ENCODE results near the gene DICER1. TPM values are rescaled to one million over a fixed set of nuclear protein-coding genes. Genes with fewer than 3 reads are reported as not detected.
A peak's percentile ranks its signal among the peaks of the same experiment; 100 is the strongest.

Gene DICER1
- total RNA-seq, 1 donor from 2014 or later, result 103 TPM

DNA sequence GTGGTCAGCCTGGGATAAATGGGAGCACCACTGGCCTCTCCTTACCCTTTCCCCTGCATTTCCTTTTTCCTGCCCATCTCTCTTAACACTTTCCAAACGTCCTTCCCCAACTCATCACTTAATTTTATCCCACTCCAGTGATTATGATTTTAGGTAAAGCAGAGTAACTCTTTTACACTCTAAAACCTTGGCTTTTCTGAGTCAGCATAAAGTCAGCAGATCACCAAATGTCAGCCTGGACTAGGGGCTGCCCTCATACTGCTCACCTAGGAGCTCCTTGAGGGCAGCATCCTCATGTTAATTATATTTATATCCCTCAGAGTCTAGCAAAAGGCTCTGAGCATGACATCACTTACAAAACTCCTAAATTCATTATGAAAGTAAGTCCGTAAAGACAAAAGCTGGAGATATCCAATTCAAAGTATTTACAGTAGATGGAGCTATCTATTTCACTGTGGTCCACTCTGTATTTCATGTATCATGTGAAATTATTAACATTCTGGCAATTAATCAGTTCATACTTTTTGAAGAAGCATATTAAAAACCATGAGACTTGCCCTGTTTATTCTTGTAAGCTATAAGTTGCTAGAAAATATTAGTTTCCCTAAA is 17.0 kb upstream of the DICER1 start:
- Histone ChIP-seq H3K4me3 (ENCODE audit: insufficient read depth, low read depth, low read length) (no peak overlapping the region), H3K79me2 (ENCODE audit: insufficient read depth, low read length) (no peaks in the 10 kb centered on the region), H3K9me3 (ENCODE audit: insufficient read depth, low read depth, low read length) (no peaks in the 10 kb centered on the region), H2AFZ (ENCODE audit: low read depth, low read length) (no peak overlapping the region), H4K20me1 (ENCODE audit: insufficient read depth, low read length) (no peaks in the 10 kb centered on the region), H3K27ac (ENCODE audit: low read depth, low read length) (no peak overlapping the region), H3K27me3 (ENCODE audit: insufficient read depth, low read length) (no peaks in the 10 kb centered on the region), H3K4me2 (ENCODE audit: low read length) (no peak overlapping the region), H3K4me1 (ENCODE audit: insufficient read depth, low read length) (no peaks in the 10 kb centered on the region), H3K36me3 (ENCODE audit: insufficient read depth, low read length) (no peaks in the 10 kb centered on the region), H3K9ac (ENCODE audit: low read length) (no peak overlapping the region)
- Mint-ChIP-seq H3K27me3 (ENCODE audit: low read depth, unreplicated experiment) (no peaks in the 10 kb centered on the region), H3K4me3 (ENCODE audit: unreplicated experiment) (no peak overlapping the region), H3K4me1 (ENCODE audit: low read depth, unreplicated experiment) (no peaks in the 10 kb centered on the region), H3K36me3 (ENCODE audit: low read depth, unreplicated experiment) (no peaks in the 10 kb centered on the region), H3K27ac (ENCODE audit: unreplicated experiment) (no peak overlapping the region), H3K9me3 (ENCODE audit: unreplicated experiment) (peaks cover 2% of the 10 kb centered on the region)
- FAIRE-seq (no peak), DNase-seq (ENCODE audit: low read depth) (no peak)
- no peak for TF ChIP-seq EZH2 (IDR thresholded peaks at IDR 0.05; ENCODE audit: insufficient read depth, low read length)
- TF ChIP-seq, protein P1, sequence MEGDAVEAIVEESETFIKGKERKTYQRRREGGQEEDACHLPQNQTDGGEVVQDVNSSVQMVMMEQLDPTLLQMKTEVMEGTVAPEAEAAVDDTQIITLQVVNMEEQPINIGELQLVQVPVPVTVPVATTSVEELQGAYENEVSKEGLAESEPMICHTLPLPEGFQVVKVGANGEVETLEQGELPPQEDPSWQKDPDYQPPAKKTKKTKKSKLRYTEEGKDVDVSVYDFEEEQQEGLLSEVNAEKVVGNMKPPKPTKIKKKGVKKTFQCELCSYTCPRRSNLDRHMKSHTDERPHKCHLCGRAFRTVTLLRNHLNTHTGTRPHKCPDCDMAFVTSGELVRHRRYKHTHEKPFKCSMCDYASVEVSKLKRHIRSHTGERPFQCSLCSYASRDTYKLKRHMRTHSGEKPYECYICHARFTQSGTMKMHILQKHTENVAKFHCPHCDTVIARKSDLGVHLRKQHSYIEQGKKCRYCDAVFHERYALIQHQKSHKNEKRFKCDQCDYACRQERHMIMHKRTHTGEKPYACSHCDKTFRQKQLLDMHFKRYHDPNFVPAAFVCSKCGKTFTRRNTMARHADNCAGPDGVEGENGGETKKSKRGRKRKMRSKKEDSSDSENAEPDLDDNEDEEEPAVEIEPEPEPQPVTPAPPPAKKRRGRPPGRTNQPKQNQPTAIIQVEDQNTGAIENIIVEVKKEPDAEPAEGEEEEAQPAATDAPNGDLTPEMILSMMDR (IDR thresholded peaks at IDR 0.05; ENCODE audit: insufficient read depth, low read depth, low read length), result peak; percentile 10

DNA sequence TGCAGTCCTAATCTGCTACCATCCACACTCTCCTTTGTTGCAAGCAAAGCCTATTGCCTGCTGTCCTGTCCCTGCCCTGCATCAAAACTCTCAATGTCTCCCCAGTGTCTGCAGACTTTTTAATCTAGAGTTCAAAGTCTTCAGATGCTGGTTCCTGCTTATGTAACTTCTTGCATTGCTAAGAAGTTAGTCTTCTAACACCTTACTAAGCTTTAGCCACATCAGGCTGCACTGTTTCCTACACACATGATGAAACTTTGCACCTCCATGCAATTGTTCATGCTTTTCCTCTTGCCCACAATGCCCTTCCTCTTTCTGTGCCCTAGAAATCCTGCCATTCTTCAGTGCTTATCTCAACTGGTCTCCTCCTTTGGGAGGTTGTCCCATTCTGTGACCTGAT is 16.2 kb upstream of the DICER1 start:
- H3K27ac Mint-ChIP-seq (ENCODE audit: unreplicated experiment), result no peak overlapping the region
- no peak overlapping the region for H3K4me2 ChIP-seq (ENCODE audit: low read length)
- H3K4me1 Mint-ChIP-seq (ENCODE audit: low read depth, unreplicated experiment), result no peaks in the 10 kb centered on the region
- DNase-seq (ENCODE audit: low read depth), result no peak
- no peak overlapping the region for H2AFZ ChIP-seq (ENCODE audit: low read depth, low read length)
- no peaks in the 10 kb centered on the region for H3K36me3 Mint-ChIP-seq (ENCODE audit: low read depth, unreplicated experiment)
- no peaks in the 10 kb centered on the region for H3K27me3 Mint-ChIP-seq (ENCODE audit: low read depth, unreplicated experiment)
- no peak for FAIRE-seq
- peaks cover 3% of the 10 kb centered on the region for H3K9me3 Mint-ChIP-seq (ENCODE audit: unreplicated experiment)
- no peaks in the 10 kb centered on the region for H3K9me3 ChIP-seq (ENCODE audit: insufficient read depth, low read depth, low read length)
- no peaks in the 10 kb centered on the region for H3K4me1 ChIP-seq (ENCODE audit: insufficient read depth, low read length)
- no peak for TF ChIP-seq EZH2 (IDR thresholded peaks at IDR 0.05; ENCODE audit: insufficient read depth, low read length)
- TF ChIP-seq, protein P1 (IDR thresholded peaks at IDR 0.05; ENCODE audit: insufficient read depth, low read depth, low read length), result no peak
- H3K4me3 Mint-ChIP-seq (ENCODE audit: unreplicated experiment), result no peak overlapping the region
- H4K20me1 ChIP-seq (ENCODE audit: insufficient read depth, low read length), result no peaks in the 10 kb centered on the region
- no peak overlapping the region for H3K27ac ChIP-seq (ENCODE audit: low read depth, low read length)
- no peaks in the 10 kb centered on the region for H3K36me3 ChIP-seq (ENCODE audit: insufficient read depth, low read length)
- no peak overlapping the region for H3K9ac ChIP-seq (ENCODE audit: low read length)
- no peaks in the 10 kb centered on the region for H3K27me3 ChIP-seq (ENCODE audit: insufficient read depth, low read length)
- H3K79me2 ChIP-seq (ENCODE audit: insufficient read depth, low read length), result no peaks in the 10 kb centered on the region
- no peak overlapping the region for H3K4me3 ChIP-seq (ENCODE audit: insufficient read depth, low read depth, low read length)

DNA sequence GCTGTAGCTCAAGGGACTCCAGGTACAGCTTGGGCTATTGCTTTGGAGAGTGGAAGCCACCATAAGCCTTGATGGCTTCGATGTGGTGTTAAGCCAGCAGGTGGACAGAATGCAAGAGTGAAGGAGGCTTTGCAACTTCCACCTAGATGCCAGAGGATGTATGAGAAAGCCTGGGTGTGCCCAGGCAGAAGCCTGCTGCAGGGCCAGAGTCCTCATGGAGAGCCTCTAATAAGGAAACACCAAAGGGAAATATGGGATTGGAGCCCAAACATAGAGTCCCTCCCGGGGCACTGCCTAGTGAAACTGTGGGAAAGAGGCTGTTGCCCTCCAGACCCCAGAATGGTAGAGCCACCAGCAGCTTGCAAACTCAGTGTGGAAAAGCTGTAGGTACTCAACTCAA is 9.8 kb upstream of the DICER1 start:
- Histone ChIP-seq H4K20me1 (ENCODE audit: insufficient read depth, low read length) (no peaks in the 10 kb centered on the region), H3K4me3 (ENCODE audit: insufficient read depth, low read depth, low read length) (no peak overlapping the region), H3K9me3 (ENCODE audit: insufficient read depth, low read depth, low read length) (no peaks in the 10 kb centered on the region), H3K4me1 (ENCODE audit: insufficient read depth, low read length) (no peaks in the 10 kb centered on the region), H3K27me3 (ENCODE audit: insufficient read depth, low read length) (no peaks in the 10 kb centered on the region), H3K4me2 (ENCODE audit: low read length) (no peak overlapping the region), H3K27ac (ENCODE audit: low read depth, low read length) (no peak overlapping the region), H3K79me2 (ENCODE audit: insufficient read depth, low read length) (no peaks in the 10 kb centered on the region), H2AFZ (ENCODE audit: low read depth, low read length) (no peak overlapping the region), H3K9ac (ENCODE audit: low read length) (no peak overlapping the region), H3K36me3 (ENCODE audit: insufficient read depth, low read length) (no peaks in the 10 kb centered on the region)
- H3K27me3 Mint-ChIP-seq (ENCODE audit: low read depth, unreplicated experiment), result no peaks in the 10 kb centered on the region
- no peak for DNase-seq (ENCODE audit: low read depth)
- H3K4me1 Mint-ChIP-seq (ENCODE audit: low read depth, unreplicated experiment), result no peaks in the 10 kb centered on the region
- FAIRE-seq, result no peak
- no peak for TF ChIP-seq EZH2 (IDR thresholded peaks at IDR 0.05; ENCODE audit: insufficient read depth, low read length)
- TF ChIP-seq, protein P1 (IDR thresholded peaks at IDR 0.05; ENCODE audit: insufficient read depth, low read depth, low read length), result no peak
- H3K9me3 Mint-ChIP-seq (ENCODE audit: unreplicated experiment), result peaks cover 9% of the 10 kb centered on the region
- H3K36me3 Mint-ChIP-seq (ENCODE audit: low read depth, unreplicated experiment), result peaks cover 7% of the 10 kb centered on the region
- no peak overlapping the region for H3K27ac Mint-ChIP-seq (ENCODE audit: unreplicated experiment)
- H3K4me3 Mint-ChIP-seq (ENCODE audit: unreplicated experiment), result no peak overlapping the region

Measured in astrocyte (in vitro differentiated cells and primary cell).